ENCODE results near the gene PAX5. TPM values are rescaled to one million over a fixed set of nuclear protein-coding genes. Genes with fewer than 3 reads are reported as not detected.

The PAX5 gene
- total and polyA plus RNA-seq, 2 donors (not counting 1 experiment from before 2014, with no cell fraction given), result 196 to 275 TPM

GRCh38 chr9:36855448-36856315 is 178.4 kb downstream of the PAX5 start:
- ChIA-PET POLR2A (no interaction called here), CTCF (interaction anchor here (0.8 to 1.5 kb wide), 8 partner anchors 9 to 518 kb away, joined by 3 to 6 read pairs (median 3); no protein-coding TSS in a partner anchor)
- WGBS (ENCODE audit: insufficient coverage), result 55% methylated on average over 9 of the region's 9 CpGs
- Histone ChIP-seq H3K4me2 (replicated peaks; ENCODE audit: low read depth, low read length, poor library complexity, severe bottlenecking) (peak overlapping the region; percentile 3), H3K36me3 (replicated peaks in 1 of 2; ENCODE audit: control extremely low read depth in 1 of 2, control insufficient read depth in 1 of 2, extremely low read depth in 1 of 2, insufficient read depth in 2 of 2, low read length in 1 of 2) (peaks cover 0 to 88% of the 10 kb centered on the region in 2 experiments), H4K20me1 (ENCODE audit: control insufficient read depth, insufficient read depth, low read length, poor library complexity, severe bottlenecking) (peaks cover 98% of the 10 kb centered on the region), H3K4me3 (ENCODE audit: control extremely low read depth in 1 of 5, extremely low read depth in 1 of 5, insufficient read depth in 1 of 5, low read depth in 2 of 5, low read length in 4 of 5) (no peak overlapping the region), H3K27ac (ENCODE audit: low read length in 2 of 2) (peak overlapping the region in 1 of 2 donors; percentile 70), H3K9ac (ENCODE audit: low read length) (no peak overlapping the region), H3K79me2 (ENCODE audit: control insufficient read depth, insufficient read depth, low read length) (peaks cover 90% of the 10 kb centered on the region), H3K4me1 (ENCODE audit: control insufficient read depth in 2 of 2, insufficient read depth in 2 of 2, low read length in 2 of 2) (peaks cover 14 to 34% of the 10 kb centered on the region in 2 donors), H2AFZ (ENCODE audit: insufficient read depth, low read depth, low read length, poor library complexity, severe bottlenecking) (no peak overlapping the region), H3K27me3 (replicated peaks in 1 of 4; ENCODE audit: control extremely low read depth in 1 of 4, control insufficient read depth in 3 of 4, insufficient read depth in 4 of 4, low read length in 3 of 4) (no peaks in the 10 kb centered on the region), H3K9me3 (ENCODE audit: control extremely low read depth in 1 of 3, control insufficient read depth in 2 of 3, insufficient read depth in 1 of 3, low read length in 2 of 3) (no peaks in the 10 kb centered on the region)
- peaks cover 34% of the 10 kb centered on the region for H3K4me1 Mint-ChIP-seq
- ATAC-seq (ENCODE audit: low read depth) (peak; percentile 72), DNase-seq (peak; percentile 42)
- H3K4me3 Mint-ChIP-seq, result no peak overlapping the region
- intact Hi-C loops (cut with micrococcal nuclease), result loop anchor here (5.0 kb wide), 1 partner anchor 223 kb away; no protein-coding TSS in a partner anchor
- TF ChIP-seq EZH2 (IDR thresholded peaks at IDR 0.05; ENCODE audit: borderline replicate concordance, insufficient read depth, low read depth, low read length, poor library complexity, severe bottlenecking), result no peak
- peak; percentile 15 for TF ChIP-seq CTCF (IDR thresholded peaks at IDR 0.05)
- no peaks in the 10 kb centered on the region for H3K9me3 Mint-ChIP-seq (ENCODE audit: insufficient read depth)
- H3K27ac Mint-ChIP-seq, result peak overlapping the region; percentile 89
- H3K27me3 Mint-ChIP-seq, result no peaks in the 10 kb centered on the region

GRCh38 chr9:36854751-36855150 is 179.3 kb downstream of the PAX5 start:
- intact Hi-C loops (cut with micrococcal nuclease), result loop anchor here (5.0 kb wide), 1 partner anchor 222 kb away; no protein-coding TSS in a partner anchor

More at GRCh38 chr9:36854751-36855150, 179.3 kb downstream of the PAX5 start:
- no peak overlapping the region for H2AFZ ChIP-seq (ENCODE audit: insufficient read depth, low read depth, low read length, poor library complexity, severe bottlenecking)
- DNase-seq (no peak), ATAC-seq (ENCODE audit: low read depth) (no peak)
- H3K4me3 ChIP-seq (ENCODE audit: control extremely low read depth in 1 of 5, extremely low read depth in 1 of 5, insufficient read depth in 1 of 5, low read depth in 2 of 5, low read length in 4 of 5), result no peak overlapping the region
- Mint-ChIP-seq H3K27ac (peak overlapping the region; percentile 65), H3K9me3 (ENCODE audit: insufficient read depth) (no peaks in the 10 kb centered on the region), H3K4me3 (no peak overlapping the region), H3K4me1 (peaks cover 31% of the 10 kb centered on the region), H3K27me3 (no peaks in the 10 kb centered on the region)
- H3K27ac ChIP-seq (ENCODE audit: low read length in 2 of 2), result peak overlapping the region in 1 of 2 donors; percentile 5
- H3K9me3 ChIP-seq (ENCODE audit: control extremely low read depth in 1 of 3, control insufficient read depth in 2 of 3, insufficient read depth in 1 of 3, low read length in 2 of 3), result no peaks in the 10 kb centered on the region
- H3K27me3 ChIP-seq (replicated peaks in 1 of 4; ENCODE audit: control extremely low read depth in 1 of 4, control insufficient read depth in 3 of 4, insufficient read depth in 4 of 4, low read length in 3 of 4), result no peaks in the 10 kb centered on the region
- peaks cover 14 to 34% of the 10 kb centered on the region in 2 donors for H3K4me1 ChIP-seq (ENCODE audit: control insufficient read depth in 2 of 2, insufficient read depth in 2 of 2, low read length in 2 of 2)
- ChIA-PET CTCF (interaction anchor here (0.6 to 1.6 kb wide), 4 partner anchors 10 to 228 kb away, joined by 3 to 4 read pairs (median 4); no protein-coding TSS in a partner anchor), POLR2A (no interaction called here)
- peaks cover 84% of the 10 kb centered on the region for H3K79me2 ChIP-seq (ENCODE audit: control insufficient read depth, insufficient read depth, low read length)
- no peak overlapping the region for H3K9ac ChIP-seq (ENCODE audit: low read length)
- H4K20me1 ChIP-seq (ENCODE audit: control insufficient read depth, insufficient read depth, low read length, poor library complexity, severe bottlenecking), result peaks cover 99% of the 10 kb centered on the region
- peaks cover 0 to 92% of the 10 kb centered on the region in 2 experiments for H3K36me3 ChIP-seq (replicated peaks in 1 of 2; ENCODE audit: control extremely low read depth in 1 of 2, control insufficient read depth in 1 of 2, extremely low read depth in 1 of 2, insufficient read depth in 2 of 2, low read length in 1 of 2)
- TF ChIP-seq CTCF (IDR thresholded peaks at IDR 0.05) (no peak), EZH2 (IDR thresholded peaks at IDR 0.05; ENCODE audit: borderline replicate concordance, insufficient read depth, low read depth, low read length, poor library complexity, severe bottlenecking) (no peak)
- 95% methylated on average over 8 of the region's 10 CpGs for WGBS (ENCODE audit: insufficient coverage)
- H3K4me2 ChIP-seq (replicated peaks; ENCODE audit: low read depth, low read length, poor library complexity, severe bottlenecking), result no peak overlapping the region

Data from B cell (primary cell).